GM12874 (cell line): ENCODE measurements around the gene ZMYM1.

Experiments
- CTCF ChIP-seq: IDR thresholded peaks from 2 replicates; pipeline ENCODE4 v1.5.1; 2011; ENCODE audit warnings: low read depth, mild to moderate bottlenecking, control low read depth, low read length, moderate library complexity; ENCODE audit not compliant: insufficient read depth

The ZMYM1 gene

GRCh38 chr1:35079003-35079930 lies at the start of gene ZMYM1:
ZMYM1 (plus strand) TSS chr1:35079385; CDS start chr1:35093988, 14,603 bp downstream.
- TF ChIP-seq CTCF = no peak

GRCh38 chr1:35029761-35030160 lies 49.4 kb upstream of the ZMYM1 start:
- TF ChIP-seq CTCF = no peak

DNA sequence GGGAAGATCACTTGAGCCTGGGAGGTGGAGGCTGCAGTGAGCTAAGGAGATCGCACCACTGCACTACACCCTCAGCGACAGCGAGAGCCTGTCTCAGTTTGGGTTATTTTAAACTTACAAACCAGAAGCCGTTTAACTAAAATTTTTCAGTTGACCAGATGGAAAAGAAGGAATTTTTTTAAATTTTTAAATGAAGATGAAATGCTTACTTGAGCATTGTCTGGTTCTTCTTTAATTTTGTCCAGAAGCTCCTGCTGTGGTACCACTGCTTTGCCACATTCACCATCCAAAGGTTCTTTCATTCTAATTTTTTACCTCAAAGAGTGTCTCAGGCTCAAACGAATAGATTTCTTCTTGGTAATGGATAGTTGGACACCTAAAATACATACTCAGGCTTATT lies 48.8 kb upstream of the ZMYM1 start:
- TF ChIP-seq CTCF = no peak

DNA sequence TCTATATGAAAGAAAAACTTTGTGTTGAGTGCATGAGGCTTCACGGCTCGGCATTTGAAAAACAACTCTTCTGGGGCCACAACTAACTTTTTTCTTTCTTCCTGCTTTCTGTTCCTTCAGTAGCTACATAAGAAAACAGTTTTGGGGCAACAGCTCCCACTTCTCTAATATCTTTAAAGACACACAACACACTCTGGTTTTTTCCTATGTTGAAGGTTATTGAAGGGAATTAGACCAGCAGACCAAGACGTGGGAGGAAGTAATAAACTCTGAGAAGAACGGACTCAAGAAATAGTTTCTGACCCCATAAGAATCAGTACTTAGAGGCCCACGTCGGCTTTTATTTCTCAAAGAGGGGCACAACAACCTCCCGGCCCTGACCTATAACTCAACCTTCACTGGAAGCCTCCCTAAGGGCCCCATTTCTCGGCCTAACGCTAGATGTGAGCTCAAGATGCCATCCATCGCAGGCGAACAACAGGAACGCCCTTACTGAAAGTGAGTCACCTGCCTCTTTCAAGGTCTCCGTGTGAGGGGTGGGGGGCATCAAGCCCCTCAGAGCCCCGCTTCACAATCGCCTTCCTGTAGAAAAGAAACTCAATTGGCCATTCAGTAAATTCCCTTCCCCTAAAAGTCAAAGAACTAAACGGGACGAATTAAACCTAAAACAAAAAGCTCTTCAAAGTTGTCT lies 48.3 kb upstream of the ZMYM1 start:
- no peak for TF ChIP-seq CTCF

GRCh38 chr1:35032384-35032739 lies 46.8 kb upstream of the ZMYM1 start:
- no peak for TF ChIP-seq CTCF

- TF ChIP-seq CTCF = no peak
These were observed 45.8 kb upstream of the ZMYM1 start for GRCh38 chr1:35033346-35033745.

DNA sequence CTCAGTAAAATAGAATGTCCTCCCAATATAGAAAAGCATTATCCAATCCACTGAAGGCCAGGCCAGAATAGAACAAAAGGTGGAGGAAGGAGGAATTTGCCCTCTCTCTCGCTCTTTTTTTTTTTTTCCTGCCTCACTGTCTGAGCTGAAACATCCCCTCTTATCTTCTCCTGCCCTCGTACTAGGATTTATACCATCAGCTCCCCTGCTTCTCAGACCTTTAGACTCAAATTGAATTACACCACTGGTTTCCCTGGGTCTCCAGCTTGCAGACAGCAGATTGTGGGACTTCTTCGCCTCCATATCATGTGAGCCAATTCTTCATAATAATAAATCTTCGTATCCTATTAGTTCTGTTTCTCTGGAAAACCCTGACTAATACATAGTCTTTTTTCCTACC lies 42.6 kb upstream of the ZMYM1 start:
- TF ChIP-seq CTCF = no peak
